ENCODE measurements around the gene CENPT.

DNA sequence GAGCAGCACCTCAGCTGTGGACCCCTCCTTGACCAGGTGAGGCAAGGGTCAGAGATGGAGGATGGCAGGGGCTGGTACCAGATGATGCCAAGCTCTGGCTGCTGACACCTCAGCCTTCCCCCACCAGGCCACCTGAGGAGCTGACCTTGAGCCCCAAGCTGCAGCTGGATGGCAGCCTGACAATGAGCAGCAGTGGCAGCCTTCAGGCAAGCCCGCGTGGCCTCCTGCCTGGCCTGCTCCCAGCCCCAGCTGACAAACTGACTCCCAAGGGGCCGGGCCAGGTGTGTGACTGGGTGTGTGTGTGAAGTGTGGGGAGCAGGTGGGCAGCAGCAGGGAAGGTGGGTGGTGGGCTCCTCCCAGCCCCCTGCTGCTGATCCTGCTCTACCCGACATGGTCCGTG lies 32.4 kb upstream of the CENPT start:
- TF ChIP-seq, protein P1, sequence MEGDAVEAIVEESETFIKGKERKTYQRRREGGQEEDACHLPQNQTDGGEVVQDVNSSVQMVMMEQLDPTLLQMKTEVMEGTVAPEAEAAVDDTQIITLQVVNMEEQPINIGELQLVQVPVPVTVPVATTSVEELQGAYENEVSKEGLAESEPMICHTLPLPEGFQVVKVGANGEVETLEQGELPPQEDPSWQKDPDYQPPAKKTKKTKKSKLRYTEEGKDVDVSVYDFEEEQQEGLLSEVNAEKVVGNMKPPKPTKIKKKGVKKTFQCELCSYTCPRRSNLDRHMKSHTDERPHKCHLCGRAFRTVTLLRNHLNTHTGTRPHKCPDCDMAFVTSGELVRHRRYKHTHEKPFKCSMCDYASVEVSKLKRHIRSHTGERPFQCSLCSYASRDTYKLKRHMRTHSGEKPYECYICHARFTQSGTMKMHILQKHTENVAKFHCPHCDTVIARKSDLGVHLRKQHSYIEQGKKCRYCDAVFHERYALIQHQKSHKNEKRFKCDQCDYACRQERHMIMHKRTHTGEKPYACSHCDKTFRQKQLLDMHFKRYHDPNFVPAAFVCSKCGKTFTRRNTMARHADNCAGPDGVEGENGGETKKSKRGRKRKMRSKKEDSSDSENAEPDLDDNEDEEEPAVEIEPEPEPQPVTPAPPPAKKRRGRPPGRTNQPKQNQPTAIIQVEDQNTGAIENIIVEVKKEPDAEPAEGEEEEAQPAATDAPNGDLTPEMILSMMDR (IDR thresholded peaks at IDR 0.05): no peak
- TF ChIP-seq POLR2A (IDR thresholded peaks at IDR 0.05): no peak
